HEK293T (cell line): ENCODE measurements around the gene SCARB1.

ENCODE experiments used
- BHLHE40 ChIP-seq: fragments of 450-650 bp; IDR thresholded peaks from 2 replicates; pipeline ENCODE4 v1.6.1; 2016; ENCODE audit warnings: mild to moderate bottlenecking, moderate library complexity, borderline replicate concordance
- ELF4 ChIP-seq: fragments of 450-650 bp; IDR thresholded peaks from 2 replicates; pipeline ENCODE4 v1.6.1; 2017; ENCODE audit warnings: antibody characterized with exemption
- FOXM1 ChIP-seq: fragments of 450-650 bp; IDR thresholded peaks from 2 replicates; pipeline ENCODE4 v1.6.1; 2017; ENCODE audit warnings: mild to moderate bottlenecking, borderline replicate concordance
- HDGF ChIP-seq: fragments of 450-650 bp; IDR thresholded peaks from 2 replicates; pipeline ENCODE4 v1.6.1; 2017; ENCODE audit warnings: antibody characterized with exemption, borderline replicate concordance
- L3MBTL2 ChIP-seq: fragments of 450-650 bp; conservative IDR thresholded peaks from 2 replicates; pipeline ENCODE4 v1.6.1; 2016; ENCODE audit warnings: mild to moderate bottlenecking
- LEF1 ChIP-seq: fragments of 450-650 bp; IDR thresholded peaks from 2 replicates; pipeline ENCODE4 v1.6.1; 2017; ENCODE audit warnings: mild to moderate bottlenecking, borderline replicate concordance
- NFRKB ChIP-seq: fragments of 450-650 bp; IDR thresholded peaks from 2 replicates; pipeline ENCODE4 v1.6.1; 2016; ENCODE audit warnings: mild to moderate bottlenecking, moderate library complexity
- SUZ12 ChIP-seq: fragments of 450-650 bp; IDR thresholded peaks from 2 replicates; pipeline ENCODE4 v1.6.1; 2016; ENCODE audit warnings: mild to moderate bottlenecking
- TARDBP ChIP-seq: fragments of 450-650 bp; IDR thresholded peaks from 2 replicates; pipeline ENCODE4 v1.6.1; 2016
- ZNF384 ChIP-seq: fragments of 450-650 bp; IDR thresholded peaks from 2 replicates; pipeline ENCODE4 v1.6.1; 2016
- TF ChIP-seq, protein P1 (sequence below): fragments of 450-650 bp; IDR thresholded peaks from 2 replicates; pipeline ENCODE4 v1.6.1; 2016

- TF ChIP-seq NFRKB, result no peak
- no peak for TF ChIP-seq HDGF
- no peak for TF ChIP-seq ELF4
- TF ChIP-seq SUZ12, result no peak
- no peak for TF ChIP-seq ZNF384
- no peak for TF ChIP-seq BHLHE40
- TF ChIP-seq TARDBP, result no peak
- no peak for TF ChIP-seq L3MBTL2
- no peak for TF ChIP-seq FOXM1
- no peak for TF ChIP-seq LEF1
- TF ChIP-seq, protein P1, sequence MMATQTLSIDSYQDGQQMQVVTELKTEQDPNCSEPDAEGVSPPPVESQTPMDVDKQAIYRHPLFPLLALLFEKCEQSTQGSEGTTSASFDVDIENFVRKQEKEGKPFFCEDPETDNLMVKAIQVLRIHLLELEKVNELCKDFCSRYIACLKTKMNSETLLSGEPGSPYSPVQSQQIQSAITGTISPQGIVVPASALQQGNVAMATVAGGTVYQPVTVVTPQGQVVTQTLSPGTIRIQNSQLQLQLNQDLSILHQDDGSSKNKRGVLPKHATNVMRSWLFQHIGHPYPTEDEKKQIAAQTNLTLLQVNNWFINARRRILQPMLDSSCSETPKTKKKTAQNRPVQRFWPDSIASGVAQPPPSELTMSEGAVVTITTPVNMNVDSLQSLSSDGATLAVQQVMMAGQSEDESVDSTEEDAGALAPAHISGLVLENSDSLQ, result no peak
These were observed 41.4 kb downstream of the SCARB1 start for GRCh38 chr12:124822218-124822617.
